ENCODE measurements around the gene BBX. TPM values are rescaled to one million over a fixed set of nuclear protein-coding genes. Genes with fewer than 3 reads are reported as not detected.

Gene BBX
- total RNA-seq, 2 experiments from 2014 or later, result 42.9 to 48.0 TPM

- CTCF ChIA-PET, result interaction anchor here (0.7 kb wide), 1 partner anchor 13 kb away, joined by 3 read pairs; no protein-coding TSS in a partner anchor
- POLR2A ChIA-PET, result no interaction called here
Observed at GRCh38 chr3:107848351-107848915, 325.7 kb downstream of the BBX start.

DNA sequence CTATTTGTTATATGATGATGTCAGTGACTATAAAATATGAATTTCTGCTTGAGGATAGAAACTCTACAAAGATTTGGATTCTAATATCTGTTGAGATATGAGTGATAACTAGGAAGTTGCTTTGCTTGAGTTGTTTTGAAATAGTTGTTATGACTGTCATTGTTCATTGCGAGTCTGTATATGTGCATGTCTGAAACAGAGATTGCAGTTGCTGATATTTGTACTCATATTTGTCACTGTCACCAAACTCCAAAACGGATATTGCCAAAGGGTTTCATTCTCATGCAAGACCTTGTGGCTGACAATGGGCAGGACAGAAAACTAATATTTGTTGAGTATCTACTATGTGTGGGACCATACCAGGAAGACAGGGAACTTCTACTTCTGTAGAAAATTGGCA, 327.9 kb downstream of the BBX start:
- ChIA-PET POLR2A (interaction anchor here (0.6 kb wide), 1 partner anchor 277 kb away, joined by 11 read pairs; no protein-coding TSS in a partner anchor), CTCF (interaction anchor here (0.6 to 0.7 kb wide), 3 partner anchors 238 to 312 kb away, joined by 3 read pairs; no protein-coding TSS in a partner anchor)

- POLR2A ChIA-PET, result no interaction called here
- CTCF ChIA-PET, result no interaction called here
Observed at GRCh38 chr3:107853821-107854220, 331.1 kb downstream of the BBX start.

- POLR2A ChIA-PET, result no interaction called here
- CTCF ChIA-PET, result no interaction called here
Observed at GRCh38 chr3:107854733-107855132, 332.0 kb downstream of the BBX start.

GRCh38 chr3:107855710-107856109, 332.9 kb downstream of the BBX start:
- CTCF ChIA-PET, result no interaction called here
- POLR2A ChIA-PET, result no interaction called here

DNA sequence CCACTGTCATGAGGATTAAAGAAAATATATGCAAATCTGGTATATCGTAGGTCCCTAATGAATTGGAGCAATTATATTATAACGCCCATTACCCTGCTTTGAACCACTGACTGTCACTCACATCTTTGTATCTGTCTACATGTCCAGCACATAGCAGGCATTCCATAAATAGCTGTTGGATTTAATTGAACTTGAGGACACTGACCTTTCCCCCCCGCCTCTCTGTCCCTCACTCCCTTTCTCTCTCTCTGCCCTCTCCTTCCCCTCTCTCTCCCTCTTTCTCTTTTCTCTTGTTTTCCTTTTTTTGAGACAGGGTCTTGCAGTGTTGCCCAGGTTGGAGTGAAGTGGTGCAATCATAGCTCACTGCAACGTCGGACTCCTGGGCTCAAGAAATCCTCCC, 335.1 kb downstream of the BBX start:
- CTCF ChIA-PET, result interaction anchor here (1.0 kb wide), 1 partner anchor 12 kb away, joined by 3 read pairs; no protein-coding TSS in a partner anchor
- POLR2A ChIA-PET, result no interaction called here

DNA sequence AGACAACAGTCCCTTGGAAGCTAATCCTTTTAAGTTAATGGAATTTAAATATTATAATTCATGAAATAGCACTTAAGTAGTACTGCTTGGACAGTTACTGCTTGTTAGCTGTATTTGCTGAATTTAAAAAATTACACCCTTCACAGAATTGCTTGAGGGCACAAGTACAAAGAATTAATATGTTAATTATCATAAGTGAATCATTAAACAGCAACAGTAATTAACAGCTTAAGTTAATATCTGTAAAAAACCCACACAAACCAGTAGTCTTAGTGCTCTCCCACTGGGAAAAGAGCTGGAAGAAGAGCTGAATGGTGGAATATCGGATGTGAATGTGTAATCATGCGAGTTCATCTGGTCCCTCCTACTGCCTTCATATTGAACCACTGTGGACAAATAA, 336.1 kb downstream of the BBX start:
- ChIA-PET POLR2A (no interaction called here), CTCF (no interaction called here)

Other genes with a start within 250 kb of the BBX start
- gene CCDC54, start 145.5 kb upstream of the BBX start, total RNA-seq, result not detected